Mesothelial cell of epicardium (in vitro differentiated cells): Measurements from ENCODE around the gene CR2. TPM values are rescaled to one million over a fixed set of nuclear protein-coding genes. Genes with fewer than 3 reads are reported as not detected.
"Not testable (repeated sequence)": the region's sequence is repeated elsewhere in the genome, so short reads cannot be mapped to it uniquely, and the experiment has no call there.

Experiments used
- DNase-seq, 2 experiments: peaks; one replicate each; pipeline ENCODE4 v3.0.0; 2021; ENCODE audit warnings: low spot score in 2 of 2; ENCODE audit not compliant: unreplicated experiment in 2 of 2
- H3K27ac Mint-ChIP-seq: 2 replicates; pipeline ENCODE4 v1.8.0; 2021; ENCODE audit warnings: mixed read lengths
- H3K27me3 Mint-ChIP-seq: 2 replicates; pipeline ENCODE4 v1.8.0; 2021; ENCODE audit warnings: low read depth, mixed read lengths
- H3K36me3 Mint-ChIP-seq: 2 replicates; pipeline ENCODE4 v1.8.0; 2021; ENCODE audit warnings: mixed read lengths
- H3K4me1 Mint-ChIP-seq: 2 replicates; pipeline ENCODE4 v1.8.0; 2021; ENCODE audit warnings: mixed read lengths
- H3K4me3 Mint-ChIP-seq: 2 replicates; pipeline ENCODE4 v1.8.0; 2021; ENCODE audit warnings: mild to moderate bottlenecking, moderate library complexity, mixed read lengths
- H3K9me3 Mint-ChIP-seq: 2 replicates; pipeline ENCODE4 v1.8.0; 2021; ENCODE audit warnings: mixed read lengths
- CTCF ChIP-seq: fragments of 200-600 bp; sonication (generic); IDR thresholded peaks from one replicate; pipeline ENCODE4 v1.5.0; 2021; ENCODE audit warnings: antibody characterized with exemption; ENCODE audit not compliant: unreplicated experiment
- total RNA-seq: library from RNA; stranded (reverse); gene quantifications from 3 replicates; pipeline ENCODE4 v1.2.1, GENCODE V29; 2021

The CR2 gene
- total RNA-seq, 1 donor from 2014 or later, result not detected

DNA sequence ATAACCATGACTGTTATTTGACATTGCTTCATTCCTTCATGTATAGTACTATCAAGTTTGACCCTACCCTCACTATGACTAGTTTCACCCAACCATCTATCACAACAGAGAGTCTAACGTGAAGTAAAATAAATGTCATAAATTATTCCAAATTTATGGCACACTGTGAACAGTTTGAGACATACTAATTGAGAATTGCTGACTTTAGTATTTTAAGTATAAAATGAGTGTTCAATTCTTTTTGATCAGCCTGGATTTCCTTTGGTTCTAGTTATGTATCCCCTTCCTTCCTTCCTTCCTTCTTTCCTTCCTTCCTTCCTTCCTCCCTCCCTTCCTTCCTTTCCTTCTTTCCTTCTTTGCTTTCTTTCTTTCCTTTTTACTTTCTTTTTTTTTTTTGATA, 56.3 kb downstream of the CR2 start:
- Mint-ChIP-seq H3K27ac (no peak overlapping the region), H3K27me3 (peaks cover 58% of the 10 kb centered on the region), H3K4me3 (no peak overlapping the region), H3K4me1 (no peaks in the 10 kb centered on the region), H3K9me3 (no peaks in the 10 kb centered on the region), H3K36me3 (no peaks in the 10 kb centered on the region)
- no peak for TF ChIP-seq CTCF
- no peak for DNase-seq

DNA sequence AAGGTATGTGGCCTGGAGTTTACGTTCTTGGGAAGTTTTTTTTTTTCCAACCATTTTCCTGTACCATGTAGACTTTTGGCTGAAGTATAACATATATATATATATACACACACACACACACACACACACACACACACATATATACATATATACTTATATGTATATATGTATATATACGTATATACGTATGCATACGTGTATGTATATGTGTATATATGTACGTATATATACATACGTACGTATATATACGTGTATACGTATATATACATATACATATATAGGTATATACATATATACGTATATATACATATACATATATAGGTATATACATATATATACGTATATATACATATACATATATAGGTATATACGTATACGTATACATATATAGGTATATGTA, 60.8 kb downstream of the CR2 start:
- H3K4me1 Mint-ChIP-seq, result no peaks in the 10 kb centered on the region
- no peak for DNase-seq
- no peaks in the 10 kb centered on the region for H3K36me3 Mint-ChIP-seq
- H3K4me3 Mint-ChIP-seq, result no peak overlapping the region
- H3K9me3 Mint-ChIP-seq, result peaks cover 10% of the 10 kb centered on the region
- no peak overlapping the region for H3K27ac Mint-ChIP-seq
- peaks cover 25% of the 10 kb centered on the region for H3K27me3 Mint-ChIP-seq
- TF ChIP-seq CTCF, result no peak

DNA sequence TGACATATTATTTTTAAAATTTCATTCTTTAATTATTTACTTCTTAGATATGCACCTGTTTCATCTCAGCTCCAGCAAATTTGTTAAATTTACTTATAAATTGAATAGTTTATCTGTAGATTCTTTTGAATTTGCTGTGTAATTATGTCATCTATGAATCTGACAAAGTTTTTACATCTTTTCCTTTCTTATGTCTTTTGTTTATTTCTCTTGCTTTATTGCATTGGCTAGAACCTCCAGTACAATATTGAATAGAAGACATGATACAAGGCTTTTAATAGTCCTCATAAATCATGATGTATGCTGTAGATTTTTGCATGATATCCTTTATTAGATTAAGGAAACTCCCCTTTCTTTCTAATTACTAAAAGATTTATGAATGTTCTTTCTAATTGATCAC, 62.6 kb downstream of the CR2 start:
- Mint-ChIP-seq H3K4me3 (no peak overlapping the region), H3K27ac (no peak overlapping the region), H3K9me3 (peaks cover 10% of the 10 kb centered on the region), H3K36me3 (no peaks in the 10 kb centered on the region), H3K27me3 (peaks cover 12% of the 10 kb centered on the region), H3K4me1 (no peaks in the 10 kb centered on the region)
- no peak for DNase-seq
- TF ChIP-seq CTCF, result no peak

DNA sequence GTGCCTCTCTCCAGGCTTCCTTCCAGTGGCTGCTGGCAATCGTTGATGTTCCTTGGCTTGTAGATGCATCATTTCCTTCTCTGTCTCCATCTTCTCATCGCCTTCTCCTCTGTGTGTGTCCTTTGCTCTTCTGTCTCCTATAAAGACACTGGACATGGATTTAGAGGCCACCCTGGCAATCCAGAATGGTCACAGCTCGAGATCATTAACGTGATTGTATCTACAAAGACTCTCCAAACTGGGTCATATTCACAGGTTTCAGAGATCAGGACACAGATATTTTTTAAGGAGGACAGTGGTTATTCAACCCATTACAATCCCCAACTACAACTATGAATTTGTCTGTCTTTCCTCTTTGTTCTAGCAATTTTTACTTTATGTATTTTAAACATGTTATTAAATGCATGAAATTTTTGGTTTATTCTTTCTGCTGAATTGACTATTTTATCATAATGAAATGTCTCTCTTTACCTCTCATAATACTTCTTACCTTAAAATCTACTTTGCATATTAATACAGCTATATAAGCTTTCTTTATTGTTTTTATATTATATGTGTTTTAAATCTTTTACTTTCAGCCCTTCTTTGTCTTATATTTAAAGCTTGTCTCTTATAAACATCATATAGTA, 64.6 kb downstream of the CR2 start:
- H3K36me3 Mint-ChIP-seq, result no peaks in the 10 kb centered on the region
- H3K4me3 Mint-ChIP-seq, result no peak overlapping the region
- no peak overlapping the region for H3K27ac Mint-ChIP-seq
- peaks cover 2% of the 10 kb centered on the region for H3K27me3 Mint-ChIP-seq
- no peak for DNase-seq
- peaks cover 10% of the 10 kb centered on the region for H3K9me3 Mint-ChIP-seq
- TF ChIP-seq CTCF, result no peak
- no peaks in the 10 kb centered on the region for H3K4me1 Mint-ChIP-seq

DNA sequence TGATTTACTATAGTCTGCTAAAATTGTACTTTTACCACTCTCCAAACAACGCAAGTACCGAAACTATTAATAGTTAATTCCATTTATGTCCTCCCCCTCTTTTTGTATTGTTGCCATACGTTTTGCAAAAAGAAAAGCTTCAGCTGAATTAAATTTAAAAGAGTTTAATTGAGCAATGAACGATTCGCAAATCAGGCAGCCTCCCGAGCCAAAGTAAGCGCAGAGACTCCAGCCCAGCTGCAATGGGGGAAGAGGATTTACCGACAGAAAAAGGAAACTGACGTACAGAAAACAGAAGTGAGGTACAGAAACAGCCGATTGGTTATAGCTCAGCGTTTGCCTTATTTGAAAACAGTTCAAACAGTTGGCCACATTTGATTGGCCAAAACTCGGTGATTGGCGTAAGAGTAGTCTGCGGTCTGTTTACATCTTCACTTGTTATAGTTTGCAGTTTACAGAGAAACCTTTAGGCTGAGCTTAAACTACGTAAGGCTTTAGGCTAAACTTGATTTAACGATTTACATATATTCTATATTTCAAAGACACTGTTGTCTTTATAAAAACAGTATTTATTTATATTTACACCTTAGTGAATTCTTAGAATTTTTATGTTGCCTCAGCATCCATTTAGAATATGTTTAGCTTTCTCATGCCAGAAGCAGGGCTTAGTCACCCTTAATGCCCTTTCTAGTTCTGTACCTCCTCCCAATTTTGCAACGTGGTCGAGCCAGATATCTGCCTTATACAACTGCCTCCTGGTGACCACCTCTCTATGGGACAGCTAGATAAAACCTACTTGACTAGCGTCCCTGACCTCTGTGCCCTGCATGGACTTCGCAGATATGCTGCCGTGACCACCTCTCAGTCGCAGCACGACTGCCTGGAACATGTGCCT, 65.6 kb downstream of the CR2 start:
- H3K4me3 Mint-ChIP-seq, result no peak overlapping the region
- H3K9me3 Mint-ChIP-seq, result peaks cover 10% of the 10 kb centered on the region
- no peaks in the 10 kb centered on the region for H3K36me3 Mint-ChIP-seq
- no peak overlapping the region for H3K27ac Mint-ChIP-seq
- TF ChIP-seq CTCF, result no peak
- H3K4me1 Mint-ChIP-seq, result no peaks in the 10 kb centered on the region
- H3K27me3 Mint-ChIP-seq, result peaks cover 1% of the 10 kb centered on the region
- no peak for DNase-seq

DNA sequence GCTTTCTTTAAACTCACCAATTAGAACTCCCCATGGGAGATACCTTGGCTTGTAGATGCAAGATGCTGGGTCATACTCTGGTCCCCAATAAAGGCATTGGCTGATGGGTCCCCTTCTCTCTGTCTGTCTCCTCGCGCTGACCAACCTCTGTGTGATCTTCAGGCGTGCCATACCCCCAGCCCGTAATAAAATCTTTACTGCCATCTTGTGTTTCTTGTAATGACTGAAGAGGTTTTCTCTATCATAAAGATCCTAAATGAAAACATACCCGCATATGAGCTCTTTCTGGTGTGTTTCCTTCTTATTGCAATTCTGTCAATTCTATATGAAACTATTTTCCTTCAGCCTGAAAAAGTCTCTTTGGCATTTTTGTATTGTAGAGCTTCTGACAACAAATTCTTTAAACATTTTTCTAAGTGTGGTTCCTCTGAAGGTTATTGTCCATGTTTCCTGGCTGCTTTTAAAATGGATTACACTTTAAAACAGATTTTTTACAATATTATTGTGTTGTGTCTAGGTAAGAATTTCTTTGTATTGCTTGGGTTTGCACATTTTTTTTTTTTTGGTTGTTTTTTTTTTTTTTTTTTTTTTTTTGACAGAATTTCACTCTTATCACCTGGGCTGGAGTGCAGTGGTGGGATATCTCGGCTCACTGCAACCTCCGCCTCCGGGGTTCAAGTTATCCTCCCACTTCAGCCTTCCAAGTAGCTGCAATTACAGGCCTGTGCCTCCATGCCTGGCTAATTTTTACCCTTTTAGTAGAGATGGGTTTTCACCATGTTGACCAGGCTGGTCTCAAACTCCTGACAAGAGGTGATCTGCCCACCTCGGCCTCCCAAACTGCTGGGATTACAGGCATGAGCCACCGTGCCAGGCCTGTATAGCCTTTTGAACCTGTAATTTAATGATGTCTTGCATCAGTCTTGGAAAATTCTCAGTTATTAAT, 66.5 kb downstream of the CR2 start:
- H3K27ac Mint-ChIP-seq, H3K4me3 Mint-ChIP-seq, H3K9me3 Mint-ChIP-seq, H3K4me1 Mint-ChIP-seq, DNase-seq, H3K27me3 Mint-ChIP-seq, H3K36me3 Mint-ChIP-seq: not testable (repeated sequence)

DNA sequence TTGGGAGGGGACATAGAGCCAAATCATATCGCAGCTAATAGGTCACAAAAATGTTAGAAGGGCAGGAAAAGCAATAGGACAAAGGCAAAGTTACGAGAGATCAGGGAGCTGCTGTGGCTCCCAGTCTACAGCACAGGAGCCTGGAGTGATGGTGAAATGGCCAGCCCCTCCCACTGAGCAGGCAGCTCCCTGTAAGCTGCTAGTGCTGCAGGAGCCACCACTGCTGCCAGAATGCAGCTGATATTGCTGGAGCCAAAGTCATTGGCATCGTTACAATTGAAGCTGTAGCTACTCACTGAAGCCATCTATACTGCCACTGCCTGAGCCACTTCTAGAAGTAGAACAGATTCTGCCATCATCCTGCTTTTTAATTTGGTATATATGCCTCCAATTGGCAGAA, 71.1 kb downstream of the CR2 start:
- not testable (repeated sequence) for H3K36me3 Mint-ChIP-seq, H3K27ac Mint-ChIP-seq, H3K4me1 Mint-ChIP-seq, H3K27me3 Mint-ChIP-seq, DNase-seq, H3K4me3 Mint-ChIP-seq, H3K9me3 Mint-ChIP-seq

GRCh38 chr1:207528401-207528800, 74.3 kb downstream of the CR2 start:
- H3K27ac Mint-ChIP-seq, H3K4me1 Mint-ChIP-seq, H3K9me3 Mint-ChIP-seq, H3K27me3 Mint-ChIP-seq, DNase-seq, H3K36me3 Mint-ChIP-seq, H3K4me3 Mint-ChIP-seq: not testable (repeated sequence)
